Midbrain (tissue), 1 donor: ENCODE data around the gene STT3A.

Experiments
- DNase-seq: peaks from one replicate; lab custom pipeline; 2025; lab: John Stamatoyannopoulos, UW

STT3A gene

DNA sequence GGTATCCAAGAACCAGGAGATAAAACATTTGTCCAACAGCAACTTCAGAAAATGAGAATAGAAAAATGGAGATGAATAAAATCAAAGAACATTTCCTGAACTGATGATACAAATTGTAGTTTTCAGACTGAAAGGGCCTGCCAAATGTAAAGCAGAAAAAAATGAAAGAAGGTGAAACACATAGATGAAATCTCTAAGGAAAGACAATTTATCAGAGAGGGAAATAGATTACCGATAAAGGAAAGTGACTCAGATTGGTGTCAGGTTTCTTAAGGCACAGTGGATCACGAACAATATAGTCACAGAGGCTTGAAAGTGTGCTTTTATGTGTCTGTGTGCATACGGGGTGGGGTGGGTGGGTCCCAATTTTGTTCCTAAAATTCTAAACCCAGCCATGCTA, 4.1 kb upstream of the STT3A start:
- DNase-seq, result no peak

DNA sequence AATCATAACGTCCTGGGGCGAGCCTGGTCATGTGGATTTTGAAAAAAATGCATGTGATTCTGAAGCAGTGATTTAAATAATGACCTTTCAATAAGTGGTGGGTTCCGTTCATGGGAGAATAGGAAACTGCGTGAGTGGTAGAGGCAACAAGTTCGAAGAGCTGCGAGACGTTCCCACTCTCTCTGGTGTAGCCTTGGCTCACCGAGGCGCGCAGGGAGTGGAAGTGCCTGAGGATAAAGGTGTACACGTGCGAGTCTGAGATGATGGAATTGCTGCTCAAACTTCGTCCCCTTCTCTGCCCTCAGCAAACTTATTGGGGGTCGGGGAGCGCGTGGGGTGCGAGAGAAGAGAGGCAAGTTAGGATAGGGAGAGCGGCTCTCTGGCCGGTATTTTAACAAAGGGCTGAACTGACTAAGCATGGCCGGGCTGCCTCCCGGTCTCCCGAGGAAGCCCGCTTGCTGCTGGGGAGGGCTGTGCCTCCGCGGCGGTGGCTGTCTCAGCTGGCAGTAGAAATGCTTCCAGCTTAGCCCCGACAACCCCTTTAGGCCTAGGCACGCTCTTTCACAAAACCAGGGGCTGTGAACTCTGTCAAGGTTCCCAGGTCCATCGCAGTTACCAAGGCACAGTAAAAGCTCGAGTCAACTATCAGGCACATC, 875 bp upstream of the STT3A start:
- peak; percentile 50 for DNase-seq

DNA sequence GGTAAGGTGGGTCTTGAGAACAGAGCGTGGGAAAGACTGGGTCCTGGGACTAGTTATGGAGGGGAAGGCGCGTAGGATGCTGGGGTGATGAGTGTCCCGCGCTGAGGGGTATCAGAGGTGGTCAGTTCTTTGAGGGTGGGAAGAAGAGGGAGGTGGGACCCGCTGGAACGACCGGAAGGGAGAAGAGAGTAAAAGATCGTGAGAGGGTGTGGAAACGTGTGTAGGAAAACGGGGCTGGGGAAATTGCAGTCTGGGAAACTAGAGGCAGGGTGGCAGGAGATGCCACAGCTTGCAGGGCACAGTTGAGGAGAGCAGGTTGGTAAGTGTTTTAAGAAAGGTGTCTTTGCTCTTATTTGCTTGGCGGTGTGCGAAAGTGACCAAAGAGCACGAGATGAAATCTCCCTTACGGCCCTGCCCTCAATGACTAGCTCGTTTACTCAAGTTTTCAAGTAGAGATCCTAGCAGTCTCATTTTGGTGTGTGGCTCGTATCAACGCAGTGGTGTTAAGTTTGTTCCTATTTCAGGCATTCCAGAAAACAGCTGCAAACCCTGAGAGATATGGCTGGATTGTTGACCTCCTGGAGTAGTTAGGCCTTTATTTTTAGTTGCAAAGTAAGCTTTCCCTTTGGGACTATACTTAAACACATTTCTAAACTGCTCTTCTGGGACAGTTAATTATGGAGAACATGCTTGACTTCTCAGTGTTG, 615 bp downstream of the STT3A start:
- no peak for DNase-seq

GRCh38 chr11:125594958-125595357, 2.3 kb downstream of the STT3A start:
- DNase-seq, result no peak

- DNase-seq, result no peak
Measured at GRCh38 chr11:125600663-125601062, 8.0 kb downstream of the STT3A start.

DNA sequence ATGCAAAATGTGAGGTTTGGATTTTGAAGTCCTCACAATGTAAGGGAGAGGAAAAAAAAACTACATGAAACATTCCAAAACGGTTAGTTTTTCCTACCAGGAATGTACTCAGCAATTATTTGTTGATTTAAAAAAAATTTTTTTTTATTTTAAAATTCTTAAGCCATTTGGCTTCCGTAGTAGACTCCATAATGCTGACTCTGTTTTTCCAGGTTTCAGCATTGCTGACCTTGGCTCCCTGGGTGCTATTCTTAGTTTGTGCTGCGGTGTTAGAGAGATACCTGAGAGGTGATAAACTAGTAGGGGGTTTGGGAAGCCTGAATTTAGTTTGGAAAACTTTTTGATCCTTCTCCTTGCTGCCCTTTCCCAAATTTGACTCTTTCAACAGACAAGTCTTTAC, 10.6 kb downstream of the STT3A start:
- no peak for DNase-seq

DNA sequence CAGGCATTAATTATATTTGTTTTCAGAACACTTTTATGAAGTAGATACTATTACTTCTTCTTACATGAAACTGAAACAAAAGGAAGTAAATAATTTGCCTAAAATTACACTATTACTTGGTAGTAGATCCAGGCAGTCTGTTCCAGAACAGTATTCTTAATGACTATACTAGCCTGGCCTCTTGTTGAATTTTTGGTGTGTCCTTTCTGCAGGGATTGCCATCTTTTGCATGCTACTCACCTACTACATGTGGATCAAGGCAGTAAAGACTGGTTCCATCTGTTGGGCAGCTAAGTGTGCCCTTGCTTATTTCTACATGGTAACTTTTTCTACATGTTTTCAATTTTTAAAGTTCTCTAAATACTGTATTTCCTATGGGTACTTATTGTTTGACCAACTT, 12.8 kb downstream of the STT3A start:
- DNase-seq, result no peak

- no peak for DNase-seq
Measured at GRCh38 chr11:125609545-125609944, 16.9 kb downstream of the STT3A start.

DNA sequence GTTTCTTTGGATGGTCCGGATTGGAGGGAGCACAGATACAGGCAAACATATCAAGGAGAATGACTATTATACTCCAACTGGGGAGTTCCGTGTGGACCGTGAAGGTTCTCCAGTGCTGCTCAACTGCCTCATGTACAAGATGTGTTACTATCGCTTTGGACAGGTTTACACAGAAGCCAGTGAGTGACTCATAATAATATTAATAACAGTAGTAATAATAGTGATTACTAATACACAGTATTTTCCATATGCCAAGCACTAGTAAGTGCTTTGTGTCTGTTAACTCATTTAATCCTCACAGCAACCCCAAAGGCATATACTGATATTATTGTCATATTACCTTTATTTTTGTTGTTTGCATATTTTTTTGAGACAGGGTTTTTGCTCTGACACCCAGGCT, 25.7 kb downstream of the STT3A start:
- no peak for DNase-seq

DNA sequence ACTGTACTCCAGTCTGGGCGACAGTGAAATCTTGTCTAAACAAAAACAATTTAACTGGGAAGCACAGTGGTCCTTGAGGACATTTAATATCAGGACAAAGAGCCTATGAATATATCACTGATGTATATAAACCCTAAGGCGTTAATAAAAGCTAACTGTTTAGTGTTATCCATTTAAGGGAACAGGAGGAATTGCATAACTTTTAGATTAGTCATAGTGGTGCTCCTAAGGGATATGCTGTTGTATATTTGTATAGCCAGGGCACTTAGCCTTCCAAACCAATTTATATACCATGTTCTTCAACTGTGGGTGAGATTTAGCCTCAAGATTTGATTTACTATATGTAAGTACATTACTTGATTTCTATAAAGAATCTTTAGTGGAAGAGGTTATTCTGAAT, 29.3 kb downstream of the STT3A start:
- no peak for DNase-seq

- DNase-seq, result no peak
Measured at GRCh38 chr11:125623064-125623463, 30.4 kb downstream of the STT3A start.

- DNase-seq, result no peak
Measured at GRCh38 chr11:125624756-125625213, 32.1 kb downstream of the STT3A start, which contains the start of gene CHEK1. Gene CHEK1 (plus strand): TSS chr11:125625163. CDS start chr11:125626769, 1,606 bp downstream.

DNA sequence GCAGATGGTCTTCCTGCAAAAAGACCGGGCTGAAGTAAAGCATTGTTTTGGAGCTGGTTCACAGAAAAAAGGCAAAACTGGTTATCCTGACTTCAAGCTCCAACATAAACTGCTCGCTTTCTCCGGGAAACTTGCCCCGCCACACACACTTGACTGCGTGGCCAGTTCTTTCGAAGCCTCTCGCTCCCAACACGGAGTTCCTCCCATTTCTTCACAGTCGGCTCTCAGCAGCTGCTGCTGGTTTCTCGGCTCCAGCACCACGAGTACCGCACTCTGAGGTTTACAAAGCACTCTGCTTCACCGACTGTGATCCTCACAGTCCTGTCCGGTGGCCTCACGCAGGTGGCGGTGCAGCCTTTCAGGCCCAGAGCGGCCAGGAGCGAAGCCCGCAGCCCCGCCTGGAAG, 32.6 kb downstream of the STT3A start:
- no peak for DNase-seq

DNA sequence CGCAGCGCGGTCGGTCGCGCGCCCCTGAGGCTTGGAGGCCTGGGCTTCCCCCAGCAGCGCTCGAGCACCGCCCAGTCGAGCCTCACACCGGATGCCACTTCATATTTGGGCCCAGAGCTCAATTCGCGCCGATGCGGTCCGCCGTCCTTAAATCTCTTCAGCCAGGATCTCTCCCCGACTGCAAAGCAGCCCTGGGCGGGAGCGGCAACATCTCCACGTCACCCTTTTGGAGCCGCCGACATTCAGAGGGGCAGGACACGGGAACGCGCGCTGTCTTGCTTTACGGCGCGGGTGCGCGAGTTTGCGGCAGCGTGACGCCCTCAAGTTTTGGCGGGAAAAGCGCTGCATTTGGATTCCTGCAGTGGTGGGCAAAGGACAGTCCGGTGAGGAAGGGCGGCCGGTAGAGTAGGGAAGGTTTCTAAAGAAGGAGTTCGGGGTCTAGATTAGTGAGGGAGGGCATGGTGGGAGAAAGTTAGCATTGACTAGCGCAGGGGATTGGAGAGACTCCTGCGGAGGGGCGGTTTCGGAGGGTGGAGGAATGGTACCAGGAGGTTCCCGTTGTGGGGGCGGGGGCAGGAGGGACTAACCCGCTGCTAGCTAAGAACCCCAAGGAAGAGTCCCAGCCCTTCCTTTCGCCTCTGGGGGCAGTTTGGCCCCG, 33.1 kb downstream of the STT3A start:
- DNase-seq, result peak; percentile 92

DNA sequence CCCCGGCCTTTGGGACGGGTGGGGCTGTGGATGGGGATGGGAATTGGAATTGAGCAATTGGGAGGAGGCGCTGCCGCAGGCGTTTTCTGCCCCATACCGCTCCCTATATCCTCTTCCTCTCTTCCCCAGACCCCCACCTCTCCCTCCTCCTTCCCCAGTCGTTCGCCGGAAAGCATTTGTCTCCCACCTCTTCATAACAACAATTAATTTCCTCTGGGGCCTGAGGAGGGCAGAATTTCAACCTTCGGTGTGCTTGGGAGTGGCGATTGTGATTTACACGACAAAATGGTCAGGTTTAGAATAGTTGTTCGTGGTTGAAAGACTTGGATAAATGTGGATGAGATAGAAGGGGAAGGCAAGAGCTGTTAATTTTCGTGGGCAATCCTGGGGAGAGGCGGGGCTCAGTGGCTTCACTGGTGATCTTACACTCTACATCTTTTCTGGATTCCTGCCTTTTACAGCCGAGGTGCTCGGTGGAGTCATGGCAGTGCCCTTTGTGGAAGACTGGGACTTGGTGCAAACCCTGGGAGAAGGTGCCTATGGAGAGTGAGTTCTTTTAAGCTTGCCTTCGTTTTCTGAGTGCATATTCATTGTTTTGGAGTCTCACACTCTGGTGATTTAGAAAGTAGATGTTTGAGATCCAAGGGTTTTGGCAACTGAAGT, 33.8 kb downstream of the STT3A start:
- DNase-seq, result no peak

- DNase-seq, result no peak
Measured at GRCh38 chr11:125627236-125627910, 34.7 kb downstream of the STT3A start.

DNA sequence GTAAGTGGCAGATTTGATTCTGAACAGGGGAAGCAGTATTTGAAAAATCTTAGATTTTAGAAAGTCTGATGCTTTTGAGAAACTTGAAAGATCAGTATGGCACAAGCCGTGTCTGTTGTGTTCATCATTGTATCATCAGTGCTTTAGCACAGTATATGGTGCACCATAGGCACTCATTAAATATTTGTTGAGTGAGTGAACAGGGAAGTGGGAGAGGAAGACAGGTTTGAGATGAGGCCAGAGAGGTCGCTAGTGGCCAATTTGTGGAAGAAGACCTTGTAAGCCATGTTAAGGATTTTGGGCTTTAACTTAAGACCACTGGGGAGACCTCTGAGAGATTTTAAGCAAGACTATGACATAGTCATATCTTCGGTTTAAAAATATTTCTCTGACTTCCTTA, 45.2 kb downstream of the STT3A start:
- DNase-seq, result no peak

- DNase-seq, result no peak
Measured at GRCh38 chr11:125638315-125638714, 45.7 kb downstream of the STT3A start.

DNA sequence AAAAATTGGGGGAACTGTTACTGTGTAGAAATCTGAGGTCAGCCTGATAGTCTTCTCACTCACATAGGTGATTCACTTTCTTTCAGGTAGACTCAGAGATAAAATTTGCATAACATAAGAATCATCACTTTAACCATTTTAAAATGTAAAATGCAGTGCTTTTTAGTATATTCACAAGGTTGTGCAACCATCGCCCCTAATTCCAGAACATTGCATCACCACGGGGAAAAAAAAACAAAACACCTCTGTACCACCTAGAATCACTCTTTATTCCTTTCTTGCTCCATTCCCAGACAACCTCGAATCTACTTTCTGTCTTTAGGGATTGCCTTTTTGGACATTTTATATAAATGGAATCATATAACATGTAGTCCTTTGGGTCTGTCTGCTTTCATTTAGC, 53.2 kb downstream of the STT3A start:
- no peak for DNase-seq

- DNase-seq, result no peak
Measured at GRCh38 chr11:125649465-125650166, 57.0 kb downstream of the STT3A start.

- no peak for DNase-seq
Measured at GRCh38 chr11:125662689-125663088, 70.0 kb downstream of the STT3A start.
